Large intestine (tissue), 1 donor: ENCODE data around the gene CABLES2. TPM values are rescaled to one million over a fixed set of nuclear protein-coding genes. Genes with fewer than 3 reads are reported as not detected.

Experiments
- polyA plus RNA-seq: library from polyadenylated mRNA; unstranded; fragments of 120-200 nt; gene quantifications from one replicate; pipeline ENCODE4 v1.2.1, GENCODE V29; 2013

CABLES2 gene
- polyA plus RNA-seq, 1 donor: 7.1 TPM

Other genes starting within 250 kb of the CABLES2 start
- 30.9 TPM for gene MTG2, start 224.3 kb downstream of the CABLES2 start, polyA plus RNA-seq
- gene HRH3, start 187.0 kb downstream of the CABLES2 start, polyA plus RNA-seq: 0.33 TPM
- 35.7 TPM for gene OSBPL2, start 168.8 kb downstream of the CABLES2 start, polyA plus RNA-seq
- 50.4 TPM for gene ADRM1, start 104.3 kb downstream of the CABLES2 start, polyA plus RNA-seq
- gene LAMA5, start 40.0 kb downstream of the CABLES2 start, polyA plus RNA-seq: 92.1 TPM
- 2,139 TPM for gene RPS21, start 20.2 kb downstream of the CABLES2 start, polyA plus RNA-seq
- 9.6 TPM for gene RBBP8NL, start 20.3 kb upstream of the CABLES2 start, polyA plus RNA-seq
- gene GATA5, start 68.7 kb upstream of the CABLES2 start, polyA plus RNA-seq: 40.9 TPM
- gene SLCO4A1, start 235.2 kb upstream of the CABLES2 start, polyA plus RNA-seq: 1.4 TPM